Mucosa of stomach (tissue), 1 donor: ENCODE measurements around the gene DLEU7.

Experiments used
- H3K27me3 ChIP-seq: one replicate; pipeline ENCODE4 v1.7.0; 2013; ENCODE audit warnings: mild to moderate bottlenecking, low read length; ENCODE audit not compliant: control insufficient read depth, insufficient read depth
- H3K36me3 ChIP-seq: one replicate; pipeline ENCODE4 v1.7.0; 2013; ENCODE audit warnings: low read length; ENCODE audit not compliant: control insufficient read depth, insufficient read depth
- H3K4me1 ChIP-seq: one replicate; pipeline ENCODE4 v1.7.0; 2013; ENCODE audit warnings: mild to moderate bottlenecking, low read length; ENCODE audit not compliant: control insufficient read depth, insufficient read depth
- H3K4me3 ChIP-seq: one replicate; pipeline ENCODE4 v1.7.0; 2013; ENCODE audit warnings: low read length
- H3K9ac ChIP-seq: one replicate; pipeline ENCODE4 v1.7.0; 2013; ENCODE audit warnings: mild to moderate bottlenecking, low read length, moderate library complexity
- H3K9me3 ChIP-seq: one replicate; pipeline ENCODE4 v1.7.0; 2013; ENCODE audit warnings: mild to moderate bottlenecking, low read length, moderate library complexity; ENCODE audit not compliant: control insufficient read depth
- donor health status: Pancreatic carcinoma.

Gene DLEU7

DNA sequence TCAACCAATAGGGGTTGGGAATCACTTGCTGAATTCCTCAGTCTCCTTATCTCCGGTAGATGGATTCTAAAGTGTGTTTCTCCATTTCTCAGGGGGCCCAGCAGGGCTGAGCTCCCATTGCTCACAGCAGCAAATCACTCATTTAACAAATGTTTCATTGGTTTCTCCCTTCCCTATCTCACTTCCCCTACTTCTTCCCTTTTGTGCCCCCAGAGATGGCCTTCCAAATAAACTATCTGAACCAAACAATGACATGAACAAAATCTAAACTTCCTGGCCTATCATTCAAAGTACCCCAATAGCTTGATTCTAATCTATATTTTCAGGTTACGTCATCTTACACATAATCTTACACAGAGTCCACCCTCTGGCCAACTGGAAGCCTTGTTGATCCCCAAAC is 60.4 kb downstream of the DLEU7 start:
- Histone ChIP-seq H3K4me3 (no peak overlapping the region), H3K27me3 (peaks cover 5% of the 10 kb centered on the region), H3K9me3 (no peaks in the 10 kb centered on the region), H3K4me1 (no peaks in the 10 kb centered on the region), H3K9ac (no peak overlapping the region), H3K36me3 (no peaks in the 10 kb centered on the region)

DNA sequence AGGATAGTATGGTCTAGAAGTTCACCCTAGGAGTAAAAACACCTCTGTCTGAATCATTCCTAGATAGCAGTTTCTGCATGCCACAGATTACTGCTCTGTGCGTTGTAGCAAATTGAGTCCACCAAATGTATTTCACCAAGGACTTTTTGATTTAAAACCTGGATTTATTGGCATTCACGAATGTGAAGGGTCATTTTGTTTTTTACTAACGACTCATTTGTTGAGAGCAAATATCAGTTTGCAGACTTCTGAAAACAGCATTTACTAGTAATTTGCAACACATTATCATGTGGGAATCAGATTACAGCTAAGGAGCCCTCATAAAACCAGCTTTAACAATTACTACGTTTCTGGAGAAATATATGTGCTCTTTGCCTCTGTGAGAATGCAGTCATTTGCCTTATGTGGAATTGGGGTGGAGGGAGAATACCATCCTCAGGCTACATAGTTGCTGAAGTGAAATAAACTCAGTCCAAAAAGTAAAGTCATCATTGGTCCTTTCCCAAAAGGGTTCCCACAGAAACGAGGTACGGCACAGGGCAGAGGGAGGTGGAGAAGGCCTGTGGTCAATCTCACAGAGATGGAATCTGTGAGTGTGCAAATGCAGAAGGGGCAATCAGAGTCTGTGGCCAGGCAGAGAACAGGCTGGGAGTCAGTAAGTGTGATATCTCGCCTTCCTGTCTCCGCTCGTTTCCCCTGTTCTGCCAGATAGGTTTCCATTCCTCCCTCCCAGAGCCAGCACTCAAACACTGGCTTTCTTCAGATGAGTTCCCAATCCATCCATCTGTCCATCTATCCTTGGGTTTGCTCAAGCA is 63.1 kb downstream of the DLEU7 start:
- Histone ChIP-seq H3K9me3 (no peaks in the 10 kb centered on the region), H3K27me3 (peaks cover 5% of the 10 kb centered on the region), H3K4me1 (no peaks in the 10 kb centered on the region), H3K9ac (no peak overlapping the region), H3K36me3 (no peaks in the 10 kb centered on the region), H3K4me3 (no peak overlapping the region)

DNA sequence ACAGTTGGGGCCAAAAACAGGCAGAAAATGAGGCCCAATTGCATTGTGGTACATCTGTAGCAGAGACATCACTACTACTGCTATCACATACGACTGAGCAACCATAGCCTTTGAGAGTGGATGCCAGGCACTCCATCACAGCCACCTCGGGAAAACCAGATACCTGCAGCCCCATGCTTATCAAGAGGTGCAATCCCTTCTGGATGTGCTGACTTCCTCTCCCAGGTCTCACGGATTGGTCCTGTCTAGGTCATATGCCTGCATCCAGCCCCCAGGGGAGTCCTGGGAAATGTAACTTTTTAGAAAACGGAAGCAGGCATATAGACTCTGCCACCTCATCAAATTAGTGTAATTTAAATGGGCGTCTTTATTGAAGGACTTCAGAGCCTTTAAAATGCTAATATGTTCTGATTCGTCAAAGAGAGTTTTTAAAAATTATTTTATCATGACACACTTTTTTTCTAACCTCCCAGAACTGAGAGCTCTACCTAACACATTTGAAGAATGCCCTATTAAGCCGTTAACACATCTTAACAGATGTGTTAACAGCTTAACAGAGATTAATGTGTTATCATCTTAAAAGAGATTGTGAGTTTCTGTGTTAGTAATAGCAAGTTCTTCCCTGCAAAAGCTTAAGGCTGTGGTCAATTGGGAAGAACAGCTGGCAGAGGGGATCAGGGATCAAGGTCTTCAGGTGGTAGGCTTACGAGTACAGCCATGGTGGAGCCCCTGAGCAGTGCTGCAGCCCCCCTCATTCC is 63.9 kb downstream of the DLEU7 start:
- Histone ChIP-seq H3K4me1 (no peaks in the 10 kb centered on the region), H3K9ac (no peak overlapping the region), H3K9me3 (no peaks in the 10 kb centered on the region), H3K27me3 (peaks cover 5% of the 10 kb centered on the region), H3K4me3 (no peak overlapping the region), H3K36me3 (no peaks in the 10 kb centered on the region)
